Daoy (cell line): ENCODE results near the gene CDCP1. TPM values are rescaled to one million over a fixed set of nuclear protein-coding genes. Genes with fewer than 3 reads are reported as not detected.
"Not testable (repeated sequence)": the region's sequence is repeated elsewhere in the genome, so short reads cannot be mapped to it uniquely, and the experiment has no call there.

Experiments used
- DNase-seq: peaks from one replicate; pipeline ENCODE4 v3.0.0-alpha.2; 2015; ENCODE audit warnings: low read depth
- total RNA-seq: library from RNA; depleted of rRNA; stranded (reverse); fragments of >200 nt; shearing (Covaris generic); gene quantifications from 2 replicates; pipeline ENCODE4 v1.2.3, GENCODE V29; 2014

Gene CDCP1
- total RNA-seq, 1 experiment from 2014 or later: 20.6 TPM

DNA sequence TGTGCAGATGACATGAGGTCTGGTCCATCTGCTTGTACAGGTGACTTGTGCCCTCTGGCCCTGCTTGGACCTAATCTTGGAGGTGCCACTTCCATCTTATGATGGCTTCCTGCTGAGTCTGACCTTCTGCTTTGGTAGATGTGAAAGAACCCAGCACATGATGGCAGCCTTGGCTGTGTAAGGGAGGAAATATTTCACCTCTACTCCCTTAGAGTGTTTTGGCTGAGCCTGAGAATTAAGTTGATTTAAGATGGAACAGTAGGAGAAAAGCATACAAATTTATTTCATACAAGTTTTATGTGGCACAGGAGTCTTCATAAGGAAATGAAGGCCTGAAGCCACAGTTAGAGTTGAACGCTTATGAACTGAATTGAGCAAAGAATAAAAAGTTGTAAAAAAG lies 27.6 kb upstream of the CDCP1 start:
- DNase-seq: no peak

DNA sequence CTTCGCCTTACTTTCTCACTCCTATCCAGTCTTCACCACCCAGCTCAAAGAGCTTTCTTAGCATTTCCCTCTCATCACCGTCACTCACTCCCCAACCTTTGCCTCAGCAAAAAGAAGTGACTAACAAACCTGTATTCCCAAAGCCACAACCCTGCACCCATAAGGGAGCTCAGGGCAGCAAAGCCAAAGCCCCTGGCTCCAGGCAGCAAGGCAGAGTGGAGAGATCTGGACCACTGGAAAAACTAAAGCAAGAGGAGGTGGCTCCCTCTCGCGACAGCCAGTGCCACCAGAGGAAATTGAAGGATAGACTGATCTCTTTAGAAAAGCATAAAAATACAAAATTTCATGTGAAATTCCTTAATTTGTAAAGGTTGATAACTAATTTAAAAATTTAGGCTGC lies 25.1 kb upstream of the CDCP1 start:
- DNase-seq: peak; percentile 25

DNA sequence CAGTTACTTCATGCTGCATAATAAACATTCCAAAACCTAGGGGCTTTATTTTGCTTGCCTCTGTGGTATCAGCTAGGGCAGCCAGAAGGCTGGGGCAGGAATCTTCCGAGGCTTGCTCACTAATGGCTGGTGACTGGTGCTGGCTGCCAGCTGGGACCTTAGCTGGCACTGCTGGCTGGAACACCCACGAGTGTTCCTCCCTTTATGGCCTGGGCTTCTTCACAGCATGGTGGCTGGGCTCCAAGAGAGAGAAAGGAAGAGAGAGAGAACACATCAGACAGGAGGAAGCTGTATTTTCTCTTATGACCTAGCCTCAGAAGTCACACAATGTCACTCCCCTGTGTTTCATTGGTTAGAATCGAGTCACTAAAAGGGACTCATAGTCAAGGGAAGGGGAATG lies 23.9 kb upstream of the CDCP1 start:
- DNase-seq: no peak

GRCh38 chr3:45169125-45169904 lies 23.1 kb upstream of the CDCP1 start:
- no peak for DNase-seq

DNA sequence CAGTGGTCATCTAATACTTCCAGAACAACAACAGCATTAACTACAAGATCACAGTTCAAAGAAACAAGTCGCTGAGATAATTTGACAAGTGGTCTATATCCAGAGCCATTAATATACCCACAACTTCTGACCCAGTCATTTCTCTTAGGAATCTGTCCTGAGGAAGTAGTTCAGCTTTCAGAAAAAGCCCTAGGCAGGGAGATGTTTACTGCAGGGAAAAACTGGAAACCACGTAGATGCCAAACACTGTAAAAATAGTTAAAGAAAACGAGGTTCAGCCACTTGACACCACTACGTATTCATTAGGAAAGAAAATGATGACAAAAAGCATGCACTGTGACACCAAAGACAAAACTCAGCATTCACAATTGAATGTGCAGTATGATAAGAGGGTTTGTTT lies 22.3 kb upstream of the CDCP1 start:
- no peak for DNase-seq

GRCh38 chr3:45167011-45167911 lies 21.1 kb upstream of the CDCP1 start:
- peak; percentile 98 for DNase-seq

DNA sequence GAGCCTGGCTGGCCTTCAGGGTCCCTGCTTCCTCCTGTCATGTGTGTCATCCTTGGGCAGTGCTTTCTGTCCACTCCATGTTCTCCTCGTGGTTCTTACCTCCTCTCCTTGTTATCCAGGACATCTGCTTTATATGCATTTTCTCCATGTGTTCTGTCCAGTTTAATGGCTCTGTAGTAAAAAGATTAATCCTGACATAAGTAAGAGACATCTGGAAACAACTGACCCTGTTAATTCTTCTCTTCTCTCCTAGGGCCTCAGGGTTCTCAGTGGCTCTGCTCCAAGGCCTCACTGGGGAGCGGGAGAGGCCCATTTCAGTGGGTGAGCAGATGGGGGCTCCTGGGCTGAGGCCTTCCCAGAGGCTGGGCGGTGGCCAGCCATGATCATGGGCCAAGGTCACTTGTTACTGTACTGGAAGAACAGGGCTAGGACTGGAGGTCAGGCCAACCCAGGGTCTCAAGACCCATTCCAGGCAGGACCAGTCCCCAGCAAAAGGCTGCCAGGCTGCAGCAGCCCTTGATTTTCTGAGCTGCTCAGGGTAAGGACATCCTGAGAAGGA lies 20.2 kb upstream of the CDCP1 start:
- DNase-seq: no peak

DNA sequence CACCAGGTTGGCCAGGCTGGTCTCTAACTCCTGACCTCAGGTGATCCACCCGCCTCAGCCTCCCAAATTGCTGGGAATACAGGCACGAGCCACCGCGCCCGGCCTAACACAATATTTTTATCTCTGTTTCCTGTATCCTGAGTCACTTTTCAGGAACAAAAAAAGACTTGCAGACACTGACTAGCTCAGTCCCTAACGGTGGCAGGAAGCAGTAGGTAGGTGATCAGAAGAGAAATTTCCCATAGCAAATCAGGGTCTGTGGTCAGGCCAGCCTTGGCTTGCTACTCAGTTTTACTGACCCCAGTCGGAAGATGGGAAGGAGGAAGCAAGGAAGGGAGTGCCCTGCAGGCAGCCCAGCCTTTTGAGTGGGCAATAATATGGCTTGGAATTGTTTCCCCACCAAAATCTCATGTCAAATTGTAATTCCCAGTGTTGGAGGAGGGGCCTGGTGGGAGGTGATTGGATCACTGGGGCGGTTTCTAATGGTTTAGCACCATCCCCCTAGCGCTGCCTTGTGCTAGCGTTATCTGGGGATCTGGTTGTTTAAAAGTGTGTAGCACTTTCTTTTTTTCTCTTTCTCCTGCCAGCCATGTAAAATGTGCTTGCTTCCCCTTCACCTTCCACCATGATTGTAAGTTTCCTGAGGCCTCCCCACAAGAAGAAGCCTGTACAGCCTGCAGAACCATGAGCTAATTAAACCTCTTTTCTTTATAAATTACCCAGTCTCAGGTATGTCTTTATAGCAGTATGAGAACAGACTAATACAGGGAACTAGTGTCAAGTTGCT lies 19.5 kb upstream of the CDCP1 start:
- peak; percentile 19 for DNase-seq

- DNase-seq: no peak
Measured at GRCh38 chr3:45164056-45164455, 17.9 kb upstream of the CDCP1 start.

DNA sequence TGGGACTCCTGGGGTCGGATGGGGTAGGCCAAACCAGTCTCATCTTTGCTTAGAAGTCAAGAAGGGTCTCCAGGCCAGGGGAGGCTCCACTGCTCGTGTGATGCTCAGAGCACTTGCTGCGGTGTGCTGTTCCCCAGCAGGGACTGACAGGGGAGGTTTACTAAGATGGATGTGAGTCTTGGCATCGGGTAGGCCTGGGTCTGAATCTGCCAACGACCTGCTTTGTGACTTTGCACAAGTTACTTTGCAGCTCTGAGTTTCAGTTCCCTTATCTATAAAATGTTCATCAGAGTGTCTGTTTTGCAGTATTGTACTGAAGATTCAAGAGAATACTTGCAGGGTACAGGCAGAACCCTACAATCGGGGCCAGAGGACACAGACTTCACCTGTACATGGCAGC lies 17.3 kb upstream of the CDCP1 start:
- DNase-seq: no peak

DNA sequence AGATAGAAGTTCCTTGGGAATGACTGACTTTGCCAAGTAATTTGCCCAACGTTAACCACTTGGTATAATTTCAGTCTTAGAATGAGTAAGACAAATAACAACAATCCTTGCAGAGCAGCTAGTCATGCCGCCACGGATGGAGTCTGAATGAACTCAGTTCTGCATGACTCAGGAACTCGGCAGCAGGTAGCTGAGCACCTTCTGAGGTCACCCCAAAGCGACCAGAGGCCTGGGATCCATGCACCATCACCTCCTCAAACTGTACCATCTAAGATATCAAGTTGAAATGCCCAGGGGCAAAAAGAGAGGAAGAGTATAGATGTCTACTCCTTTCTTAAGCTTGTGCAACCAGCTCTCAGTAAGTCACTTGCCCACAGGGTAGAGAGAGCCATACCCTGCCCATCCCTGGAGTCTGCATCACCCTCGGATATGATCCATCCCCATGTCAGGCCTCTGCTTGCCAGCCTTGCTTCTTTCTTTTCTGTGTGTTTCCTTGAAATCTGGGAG lies 8.5 kb upstream of the CDCP1 start:
- DNase-seq: peak; percentile 71

DNA sequence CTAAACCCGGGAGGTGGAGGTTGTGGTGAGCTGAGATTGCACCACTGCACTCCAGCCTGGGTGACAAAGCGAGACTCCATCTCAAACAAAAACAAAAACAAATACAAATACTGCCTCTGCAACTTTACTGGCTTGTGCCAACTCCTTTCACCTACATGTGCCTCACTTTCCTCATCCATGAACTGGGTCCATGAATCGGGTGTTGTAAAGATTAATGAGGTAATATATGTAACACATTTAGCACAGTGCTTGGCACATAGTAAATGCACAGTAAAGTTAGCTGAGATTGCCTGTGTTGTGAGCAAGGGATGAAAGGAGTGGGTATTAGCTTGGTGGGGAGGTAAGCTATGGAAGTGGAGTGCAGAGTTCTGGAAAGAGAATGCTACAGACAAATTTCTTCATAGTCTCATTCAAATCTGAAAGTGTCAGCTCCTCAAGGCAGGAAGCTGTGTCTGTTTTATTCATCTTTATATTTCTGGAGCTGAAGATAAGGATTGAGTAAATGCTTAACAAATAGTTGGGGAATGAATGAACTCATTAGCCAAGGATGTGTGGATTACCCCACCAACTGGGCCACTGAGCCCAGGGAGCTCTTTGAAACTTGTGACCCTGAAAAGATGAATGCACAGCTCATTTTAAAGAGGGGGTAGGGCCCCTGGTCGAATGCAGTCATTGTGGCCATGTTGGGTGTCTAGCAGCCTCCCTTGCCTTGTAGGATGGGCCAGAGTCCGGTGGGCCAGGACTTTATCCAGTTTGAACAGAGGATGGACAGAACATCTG lies 7.7 kb upstream of the CDCP1 start:
- peak; percentile 61 for DNase-seq

GRCh38 chr3:45152307-45152706 lies 6.1 kb upstream of the CDCP1 start:
- DNase-seq: no peak

GRCh38 chr3:45151100-45151499 lies 4.9 kb upstream of the CDCP1 start:
- DNase-seq: no peak

DNA sequence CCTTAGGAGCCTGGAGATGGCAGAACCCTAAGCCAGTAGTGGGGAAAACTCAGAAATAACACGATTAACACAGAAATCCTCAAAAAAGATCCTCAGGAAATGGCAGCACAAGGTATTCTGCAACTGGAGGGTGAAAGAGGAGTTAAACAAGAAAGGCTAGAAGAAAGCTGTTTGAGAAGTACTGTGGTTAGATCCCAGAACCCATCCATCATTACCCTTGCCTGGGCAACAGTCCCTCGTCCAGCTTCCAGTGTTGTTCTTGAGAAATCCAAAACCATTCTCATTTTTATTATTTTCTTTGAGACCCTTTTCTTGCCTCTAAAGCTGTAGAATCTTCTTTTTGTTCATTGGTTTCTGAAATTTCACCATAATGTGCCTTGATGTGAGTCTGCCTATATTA lies 2.7 kb upstream of the CDCP1 start:
- DNase-seq: no peak

GRCh38 chr3:45145223-45145622 lies 955 bp downstream of the CDCP1 start:
- peak; percentile 36 for DNase-seq

DNA sequence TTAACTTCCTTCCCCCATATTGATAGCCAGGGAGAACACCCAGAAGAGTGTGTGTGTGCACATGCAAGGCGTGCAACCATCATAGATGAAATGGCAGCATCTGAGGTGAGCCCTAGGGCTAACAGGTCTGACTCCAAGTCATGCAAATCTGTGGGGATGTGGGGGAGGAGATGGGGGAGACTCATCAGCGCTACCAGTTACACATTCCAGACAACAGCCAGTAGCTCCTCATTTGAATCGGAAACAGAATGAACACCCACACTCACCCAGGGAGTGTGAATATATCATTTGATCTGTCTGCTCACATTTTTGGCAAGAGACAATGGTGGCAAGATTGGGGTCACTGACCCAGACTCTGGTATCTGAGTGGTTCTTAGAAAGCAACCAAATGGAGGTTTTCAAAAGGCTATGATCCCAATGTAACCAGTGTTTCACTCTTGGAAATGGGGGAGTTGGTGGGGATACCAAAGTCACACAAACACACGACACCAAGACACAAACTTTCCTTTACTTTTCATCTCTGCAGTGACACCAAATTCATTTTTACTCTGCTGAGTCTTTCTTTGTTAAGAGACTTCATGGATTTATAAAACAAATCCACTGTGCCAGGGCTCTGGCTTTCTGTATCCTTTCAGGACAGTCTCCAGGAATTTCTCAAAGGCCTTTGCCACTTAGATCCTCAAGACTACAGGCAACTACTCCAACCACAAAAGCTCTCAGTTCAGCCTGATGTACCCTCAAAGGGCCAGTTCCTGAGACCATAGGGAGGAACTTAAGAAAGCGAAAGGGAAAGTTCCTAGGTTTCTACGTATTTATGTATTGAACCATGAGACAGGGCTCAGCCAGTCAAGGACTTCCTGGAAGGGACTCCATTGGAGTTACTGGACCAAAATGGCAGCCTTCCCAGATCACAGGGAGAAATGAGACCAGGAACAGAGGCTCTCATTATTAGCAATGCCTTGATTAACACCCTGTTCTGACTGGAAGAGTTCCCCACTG lies 2.2 kb downstream of the CDCP1 start:
- DNase-seq: peak; percentile 72

- DNase-seq: not testable (repeated sequence)
Measured at GRCh38 chr3:45140770-45141155, 5.4 kb downstream of the CDCP1 start.

DNA sequence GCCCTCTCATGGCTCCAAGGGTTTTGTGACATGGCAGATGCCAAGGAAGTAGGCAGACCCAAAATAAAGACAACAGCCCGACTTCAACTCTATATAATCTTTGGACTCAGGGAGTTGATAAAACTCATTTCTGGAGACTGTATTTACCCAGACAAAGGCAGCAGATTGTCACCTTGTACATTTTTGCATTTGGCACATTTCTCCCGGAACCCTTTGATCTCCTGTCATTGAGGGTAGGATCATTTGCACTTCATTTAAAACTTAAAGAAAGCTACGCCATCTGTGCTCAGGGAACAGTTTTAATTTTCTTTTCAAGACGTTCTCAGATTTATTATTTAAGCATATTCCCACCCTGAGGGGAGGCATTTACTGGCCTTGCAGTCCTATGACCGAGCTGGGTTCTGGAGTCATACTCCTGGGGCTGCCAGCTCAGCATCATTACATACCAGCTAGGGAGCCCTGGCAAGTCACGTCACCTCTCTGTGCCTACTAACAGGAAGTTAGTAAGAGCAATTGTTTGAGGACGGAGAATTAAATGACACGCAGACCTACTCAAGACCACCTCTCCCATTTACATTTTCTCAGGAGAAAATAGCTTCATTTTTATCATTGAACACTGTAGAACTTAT lies 5.9 kb downstream of the CDCP1 start:
- peak; percentile 74 for DNase-seq
